HS-5 (cell line): ENCODE results near the gene SETBP1.

ENCODE experiments used
- DNase-seq: peaks from one replicate; pipeline ENCODE4 v3.0.0-alpha.2; 2012; ENCODE audit warnings: low read depth

The SETBP1 gene

DNA sequence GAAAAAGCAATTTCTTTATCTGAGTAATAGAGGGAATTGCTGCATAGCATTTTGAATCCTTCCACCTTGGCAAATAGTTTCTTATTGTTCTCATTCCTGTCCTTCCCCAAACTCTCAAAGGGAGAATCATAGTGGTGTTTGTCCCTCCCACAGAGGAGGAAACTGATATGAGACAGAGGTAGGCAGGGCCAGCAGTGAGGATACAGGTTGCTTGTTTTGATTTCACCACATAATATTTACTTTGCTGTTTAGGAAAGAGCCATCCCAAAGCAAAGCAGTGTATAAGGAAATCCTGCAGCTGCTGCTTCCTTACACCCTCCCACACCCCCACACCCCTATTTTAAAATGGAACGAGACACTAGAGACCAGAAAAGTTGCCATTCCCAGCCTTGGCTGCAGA, 195.3 kb downstream of the SETBP1 start:
- DNase-seq: no peak

DNA sequence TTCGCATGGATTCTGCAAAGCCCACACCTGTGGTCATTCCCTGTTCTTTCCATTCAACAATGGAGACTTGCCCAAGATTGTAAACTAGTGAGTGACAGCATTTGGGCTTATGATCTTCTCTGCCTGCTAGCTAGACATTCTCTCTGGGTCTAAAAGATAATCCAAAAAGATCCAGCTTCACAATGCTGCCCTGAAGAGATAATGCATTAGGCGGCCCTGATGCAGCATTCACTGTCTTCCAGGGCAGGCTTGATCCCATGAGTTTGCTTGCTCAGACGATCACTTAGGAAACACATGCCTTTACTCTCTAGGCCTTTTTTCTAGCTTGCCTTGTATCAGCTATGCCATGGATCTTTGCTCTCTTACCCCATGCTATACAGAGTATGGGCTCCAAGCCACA, 196.1 kb downstream of the SETBP1 start:
- DNase-seq: no peak

DNA sequence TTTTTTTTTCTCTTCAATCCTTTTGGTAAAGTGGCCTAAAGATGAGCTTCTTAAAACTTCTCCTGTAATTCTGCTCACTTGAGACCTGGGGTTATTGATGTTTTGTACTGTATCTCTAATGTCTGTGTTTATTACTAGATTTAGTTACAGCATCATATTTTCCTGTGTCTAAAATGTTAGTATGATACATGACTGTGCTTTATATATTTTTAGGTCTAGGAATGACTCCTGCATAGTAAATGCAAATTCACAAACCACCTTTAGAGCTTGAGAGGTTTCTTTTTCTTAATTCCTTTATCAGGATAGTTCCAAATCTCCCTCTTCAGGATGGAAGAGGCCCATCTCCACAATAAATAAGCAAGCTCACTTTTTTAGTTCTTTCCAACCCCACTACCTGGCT, 197.6 kb downstream of the SETBP1 start:
- no peak for DNase-seq

- no peak for DNase-seq
Measured at GRCh38 chr18:44880170-44880569, 199.5 kb downstream of the SETBP1 start.

DNA sequence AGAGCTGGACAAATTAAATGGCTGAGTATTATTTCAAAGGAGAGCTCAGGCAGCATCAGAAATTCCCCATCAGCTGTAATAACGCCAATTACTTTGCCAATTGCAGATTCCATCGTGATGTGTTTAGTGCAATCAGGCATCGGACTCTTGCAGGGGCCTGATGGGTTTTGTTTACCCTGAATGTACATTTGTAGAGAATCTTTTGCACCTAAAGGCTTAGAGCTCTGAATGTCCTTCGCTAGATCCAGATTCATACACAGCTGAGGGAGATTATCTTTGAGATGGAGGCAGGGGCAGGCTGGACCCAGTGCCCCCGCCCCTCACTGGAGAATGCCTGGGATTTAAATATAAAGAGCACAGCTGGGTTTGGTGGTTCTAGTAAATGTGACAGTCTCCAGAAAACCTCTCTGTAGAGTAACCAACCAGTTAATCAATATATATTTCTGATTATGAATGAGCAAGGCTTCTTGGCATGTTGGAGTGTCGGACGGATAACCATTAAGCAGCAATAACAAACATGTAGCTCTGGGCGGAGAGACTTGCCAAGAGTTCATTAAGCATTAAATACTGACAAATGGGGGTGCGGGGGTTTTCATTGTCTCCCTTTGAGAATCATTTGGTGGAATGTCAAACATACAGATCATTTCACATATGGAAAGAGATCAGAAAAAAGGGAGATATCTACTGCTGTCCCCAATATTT, 200.9 kb downstream of the SETBP1 start:
- DNase-seq: no peak

- DNase-seq: no peak
Measured at GRCh38 chr18:44882163-44882868, 201.6 kb downstream of the SETBP1 start.

DNA sequence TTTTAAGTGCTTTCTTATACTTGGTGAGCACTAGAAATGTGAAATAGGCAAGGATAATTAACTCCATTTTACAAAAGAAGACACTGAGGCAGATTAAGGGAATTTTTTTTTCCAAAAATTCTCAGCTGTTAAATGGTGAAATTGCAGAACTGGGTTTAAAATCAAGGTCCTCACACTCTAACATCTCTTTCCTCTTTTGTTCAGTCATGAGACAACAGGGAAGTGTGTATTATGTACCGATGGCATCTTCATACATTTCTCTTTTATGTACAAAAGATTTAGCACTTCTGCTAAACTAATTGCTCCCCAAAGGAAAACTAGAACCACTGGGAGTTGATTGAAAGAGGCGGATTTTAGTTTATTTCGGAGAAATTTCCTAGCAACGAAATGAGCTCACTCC, 203.0 kb downstream of the SETBP1 start:
- DNase-seq: no peak

- no peak for DNase-seq
Measured at GRCh38 chr18:44884431-44884830, 203.7 kb downstream of the SETBP1 start.

DNA sequence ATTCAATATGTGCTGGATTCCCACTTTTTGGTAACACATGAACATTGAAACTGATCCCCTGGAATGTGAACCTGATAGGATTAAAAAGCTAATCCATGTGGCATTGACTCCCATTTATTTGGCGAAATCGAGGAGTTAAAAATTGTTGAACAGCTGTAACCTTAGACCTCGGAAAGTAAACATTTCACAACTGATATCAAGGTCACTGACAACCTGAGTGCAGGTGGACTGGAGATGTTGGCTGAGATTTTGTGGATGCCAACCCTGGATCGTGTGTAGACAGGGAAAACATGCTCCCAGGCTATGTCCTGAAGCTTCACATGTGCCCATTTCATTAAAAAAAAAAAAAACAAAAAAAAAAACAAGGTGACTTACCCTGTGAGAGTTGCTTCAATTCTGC, 204.8 kb downstream of the SETBP1 start:
- no peak for DNase-seq

- DNase-seq: peak; percentile 38
Measured at GRCh38 chr18:44887227-44887631, 206.5 kb downstream of the SETBP1 start.

DNA sequence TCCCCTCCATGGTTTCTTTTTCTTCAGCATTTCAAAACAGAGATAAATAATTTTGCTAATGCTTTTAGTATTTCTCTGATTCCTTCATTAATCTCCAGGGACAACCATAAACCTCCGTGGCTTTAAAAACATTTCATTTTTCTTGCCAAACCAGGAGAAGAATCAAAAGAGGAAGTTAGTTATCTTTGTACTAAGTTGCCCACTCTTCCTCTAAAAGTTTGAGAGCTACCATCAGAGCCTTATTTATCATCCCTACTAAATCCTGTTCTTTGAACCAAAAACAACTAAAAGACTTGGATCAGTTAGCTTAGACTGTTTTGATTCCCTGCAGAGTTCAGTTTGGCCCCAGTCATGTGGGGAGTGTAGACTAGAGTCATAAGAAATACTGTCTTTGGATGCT, 208.4 kb downstream of the SETBP1 start:
- no peak for DNase-seq

DNA sequence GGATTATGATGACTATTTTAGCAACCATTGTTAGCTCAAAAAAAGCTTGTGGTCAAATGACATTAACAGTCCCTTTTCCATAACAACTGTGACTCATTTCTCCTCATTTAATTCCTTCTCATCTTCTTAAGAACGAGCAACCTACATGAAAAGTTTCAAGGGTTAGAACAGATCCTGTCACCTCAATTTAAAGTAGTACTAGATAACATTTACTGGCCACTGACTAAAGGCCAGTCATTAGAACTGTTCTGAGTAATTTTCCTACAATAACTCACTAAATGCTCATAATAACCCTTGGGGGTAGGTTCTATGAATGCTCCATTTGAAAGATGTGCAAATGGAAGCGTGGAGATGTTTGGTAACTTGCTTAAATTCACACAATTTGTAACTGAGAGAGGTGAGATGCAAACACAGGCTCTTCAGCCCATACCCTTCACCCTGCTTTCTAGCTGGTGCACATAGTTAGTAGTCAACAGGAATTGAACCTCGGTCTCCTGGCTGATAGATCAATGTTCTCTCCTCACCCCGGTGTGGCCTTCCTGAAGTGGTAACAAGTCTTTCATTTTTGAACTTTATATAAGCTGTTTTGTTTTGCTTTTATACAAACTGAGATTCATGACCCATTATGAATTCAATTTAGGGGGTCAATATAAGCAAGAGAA, 212.5 kb downstream of the SETBP1 start:
- DNase-seq: no peak

- no peak for DNase-seq
Measured at GRCh38 chr18:44893966-44894365, 213.3 kb downstream of the SETBP1 start.

GRCh38 chr18:44895176-44895798, 214.6 kb downstream of the SETBP1 start:
- peak; percentile 28 for DNase-seq

GRCh38 chr18:44896846-44897245, 216.2 kb downstream of the SETBP1 start:
- no peak for DNase-seq

DNA sequence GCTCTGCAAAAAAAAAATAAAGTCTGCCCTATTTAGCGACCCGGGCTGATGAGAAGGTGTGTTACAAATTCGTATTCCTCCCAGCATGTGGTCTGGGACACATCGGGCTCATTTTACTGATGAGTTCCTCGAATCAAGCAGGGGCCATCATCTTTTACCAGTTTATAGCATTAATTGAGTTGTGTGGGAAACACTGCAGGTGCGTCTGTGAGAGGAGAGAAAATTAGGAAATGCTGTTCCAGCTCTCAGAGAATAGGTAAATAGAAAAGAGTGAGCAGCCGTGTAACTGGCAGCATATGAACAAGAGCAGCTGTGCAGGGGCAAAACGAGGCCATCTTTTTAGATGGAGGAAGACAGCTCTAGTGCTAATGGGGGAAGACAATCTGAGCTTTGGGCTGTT, 216.7 kb downstream of the SETBP1 start:
- no peak for DNase-seq

- no peak for DNase-seq
Measured at GRCh38 chr18:44897816-44898215, 217.1 kb downstream of the SETBP1 start.

DNA sequence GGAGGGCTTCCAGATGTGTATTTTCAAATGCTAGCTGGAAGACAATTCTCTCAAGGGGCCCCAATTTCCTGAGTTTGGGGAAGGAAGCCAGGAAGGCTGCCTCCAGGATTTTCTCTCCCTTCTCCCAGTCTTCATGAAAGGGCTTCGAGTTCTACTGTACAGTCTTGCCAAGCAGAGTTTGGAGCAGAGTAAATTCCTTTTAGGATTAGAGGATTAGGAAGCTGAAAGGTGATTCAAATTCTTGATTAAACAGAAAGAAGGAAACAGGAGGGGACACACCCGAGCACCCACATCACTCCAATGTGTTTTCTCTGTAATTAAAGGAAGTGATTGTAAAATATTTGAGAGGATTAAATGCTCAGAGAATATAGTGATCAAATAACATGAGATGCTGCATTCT, 217.8 kb downstream of the SETBP1 start:
- no peak for DNase-seq

- DNase-seq: no peak
Measured at GRCh38 chr18:44899832-44900231, 219.1 kb downstream of the SETBP1 start.

GRCh38 chr18:44900627-44901026, 219.9 kb downstream of the SETBP1 start:
- DNase-seq: no peak

- DNase-seq: no peak
Measured at GRCh38 chr18:44901283-44901682, 220.6 kb downstream of the SETBP1 start.

DNA sequence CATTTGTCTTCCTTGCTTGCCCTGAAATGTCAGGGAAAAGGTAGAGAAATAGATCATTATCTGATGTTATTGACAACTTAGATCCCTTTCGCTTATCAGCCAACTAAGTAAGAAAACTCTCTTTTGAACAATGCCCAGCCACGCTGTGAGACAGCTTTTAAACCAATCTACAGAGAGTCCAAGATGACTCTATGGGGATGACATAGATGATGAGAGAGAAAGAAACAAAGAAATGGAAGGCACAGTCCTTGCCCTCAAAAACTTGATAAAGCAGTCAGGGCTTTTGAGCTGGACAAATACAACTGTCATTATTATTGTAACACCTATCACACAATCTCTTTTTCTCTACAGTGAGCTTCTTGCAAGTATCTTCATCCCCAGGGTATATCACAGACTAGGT, 222.6 kb downstream of the SETBP1 start:
- DNase-seq: no peak

DNA sequence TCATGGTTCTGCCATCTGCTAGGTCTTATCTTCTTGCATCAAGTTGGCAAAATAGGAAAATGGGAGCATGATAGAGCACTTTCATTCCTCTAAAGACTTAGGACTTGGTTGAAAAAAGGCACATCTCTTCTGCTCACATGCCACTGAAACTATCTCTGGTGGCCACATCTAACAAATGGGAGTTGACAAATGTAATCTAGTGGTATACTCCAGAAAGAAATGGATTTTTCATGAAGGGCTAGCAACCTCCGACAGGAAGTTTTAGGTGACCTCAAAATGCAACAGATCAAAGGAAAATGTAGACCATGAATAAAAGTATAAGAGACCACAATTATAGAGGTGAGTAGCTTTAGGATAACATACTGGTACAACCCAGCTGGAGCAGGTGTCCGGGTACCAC, 224.1 kb downstream of the SETBP1 start:
- DNase-seq: no peak
